Ovary (tissue), 3 donors: ENCODE results near the gene HOXD9.

ENCODE experiments used
- CTCF ChIP-seq, 3 donors: fragments of 450-650 bp in 2 of 3; fragments of 200-600 bp in 1 of 3; IDR thresholded peaks; one replicate each; pipeline versions ENCODE4 v1.5.1 to v1.8.0; 2016 to 2022; ENCODE audit warnings: antibody characterized with exemption in 3 of 3, mild to moderate bottlenecking in 1 of 3
- EP300 ChIP-seq: sonication (generic); formaldehyde crosslinking; IDR thresholded peaks from one replicate; pipeline ENCODE4 v1.6.1; 2017; ENCODE audit warnings: antibody characterized with exemption
- donor health status: DM: no; HTN: no; CAD: no.

GRCh38 chr2:176163672-176164056 lies 41.1 kb downstream of the HOXD9 start:
- TF ChIP-seq CTCF (IDR thresholded peaks at IDR 0.05) (no peak), EP300 (no peak)
